ENCODE results near the gene COL8A2.

COL8A2 gene

GRCh38 chr1:36088577-36089392 is 36.2 kb downstream of the COL8A2 start, which contains the start of gene ADPRS:
Gene ADPRS, plus strand, starts transcription at chr1:36088892. Its CDS starts 13 bp downstream, at chr1:36088905.
- peak; percentile 87 for DNase-seq

DNA sequence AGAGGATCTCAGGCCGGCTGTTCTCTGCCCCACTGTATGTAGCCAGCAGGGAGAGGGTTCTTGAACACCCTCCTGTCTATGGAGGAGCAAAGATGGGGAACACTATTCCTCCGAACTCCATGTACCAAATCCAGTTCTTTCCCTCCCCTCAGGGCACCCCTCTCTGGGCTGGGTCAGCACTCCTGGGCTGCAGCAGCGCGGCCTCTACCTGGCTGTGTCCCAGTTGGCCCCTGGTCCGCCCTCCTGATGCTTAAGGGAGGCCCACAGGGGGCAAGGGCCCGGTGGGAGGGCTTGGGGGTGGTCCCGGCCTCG is 36.8 kb downstream of the COL8A2 start:
- DNase-seq: no peak

- DNase-seq: no peak
Measured at GRCh38 chr1:36087233-36088123, 37.5 kb downstream of the COL8A2 start.

DNA sequence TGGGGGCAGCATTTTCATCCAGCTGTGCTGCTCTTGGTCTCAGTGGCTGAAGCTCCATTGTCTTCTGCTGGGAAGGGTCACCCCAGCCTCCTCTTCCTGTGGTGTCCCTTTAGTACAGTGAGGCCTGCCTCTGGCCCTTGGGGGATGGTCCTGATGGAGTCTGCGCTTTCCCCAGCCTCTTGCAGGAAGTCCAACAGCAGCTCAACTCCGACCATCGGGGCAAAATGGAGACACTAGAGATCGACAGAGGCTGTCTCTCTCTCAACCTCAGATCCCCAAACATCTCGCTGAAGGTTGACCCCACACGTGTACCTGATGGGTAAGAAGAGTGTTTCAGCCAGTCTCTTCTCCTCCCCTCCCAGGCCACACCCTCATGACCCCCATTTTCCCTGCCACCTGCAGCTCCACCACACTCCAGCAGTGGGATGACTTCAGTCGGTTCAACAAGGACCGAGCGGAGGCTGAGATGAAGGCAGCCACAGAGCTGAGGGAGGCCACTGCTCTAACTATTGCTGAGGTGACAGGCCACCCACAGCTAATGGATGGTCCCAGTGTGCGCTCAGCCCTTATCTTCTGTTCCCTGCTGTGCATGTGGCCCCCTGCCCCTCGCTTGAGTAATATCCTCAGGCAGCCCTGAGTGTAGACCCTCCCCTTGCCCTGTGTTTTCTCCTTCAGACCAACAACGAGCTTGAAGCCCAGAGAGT is 38.3 kb downstream of the COL8A2 start:
- no peak for DNase-seq

GRCh38 chr1:36085686-36086526 is 39.1 kb downstream of the COL8A2 start:
- DNase-seq: no peak

- no peak for DNase-seq
Measured at GRCh38 chr1:36085126-36085525, 39.9 kb downstream of the COL8A2 start.

GRCh38 chr1:36084497-36085115 is 40.4 kb downstream of the COL8A2 start:
- DNase-seq: no peak

- no peak for DNase-seq
Measured at GRCh38 chr1:36083635-36084496, 41.2 kb downstream of the COL8A2 start, which contains the start of gene TEKT2. Gene TEKT2, plus strand, starts transcription at chr1:36084094. Its CDS starts 828 bp downstream, at chr1:36084922.

- DNase-seq: no peak
Measured at GRCh38 chr1:36083219-36083618, 41.8 kb downstream of the COL8A2 start.

GRCh38 chr1:36081926-36082485 is 43.0 kb downstream of the COL8A2 start:
- DNase-seq: no peak

DNA sequence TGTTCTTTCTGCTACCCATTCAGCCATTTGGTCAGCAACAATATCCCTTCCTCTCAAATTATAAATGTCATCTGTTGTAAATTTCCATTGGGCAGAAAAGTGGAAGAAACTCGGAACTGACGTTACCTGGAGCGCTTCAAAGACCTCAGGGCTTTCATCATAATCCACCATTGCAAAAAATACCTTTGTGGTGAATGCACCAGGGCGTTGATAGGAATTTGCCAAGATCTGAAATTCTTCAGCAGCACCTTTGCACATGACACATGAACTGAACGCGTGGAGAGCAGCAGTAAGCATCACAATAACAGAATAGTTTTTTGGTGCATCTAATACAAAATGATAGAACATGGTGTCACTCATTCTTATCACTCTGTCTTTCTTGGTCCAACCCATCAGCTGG is 44.2 kb downstream of the COL8A2 start:
- no peak for DNase-seq

- DNase-seq: no peak
Measured at GRCh38 chr1:36080236-36080635, 44.8 kb downstream of the COL8A2 start.

GRCh38 chr1:36076979-36077573 is 47.9 kb downstream of the COL8A2 start:
- DNase-seq: no peak

DNA sequence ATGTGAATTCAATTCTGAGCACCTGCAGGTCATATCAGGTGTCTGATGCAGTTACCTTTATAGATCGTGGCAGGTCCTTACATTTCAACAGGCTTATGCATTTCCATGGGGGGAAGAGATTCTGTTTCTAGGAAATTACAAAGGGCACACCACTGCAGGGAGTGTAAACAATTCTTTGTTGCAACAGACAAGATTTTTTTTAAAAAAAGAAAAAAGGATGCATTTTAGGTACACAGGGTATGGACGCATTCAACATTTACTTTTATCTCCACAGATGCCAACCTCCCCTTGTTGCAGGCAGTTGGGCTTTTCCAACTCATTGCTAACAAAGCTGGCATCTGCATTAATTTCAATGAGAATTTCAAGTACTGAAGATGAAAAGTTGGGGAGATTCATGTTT is 54.7 kb downstream of the COL8A2 start:
- no peak for DNase-seq

- no peak for DNase-seq
Measured at GRCh38 chr1:36068866-36069265, 56.2 kb downstream of the COL8A2 start.

DNA sequence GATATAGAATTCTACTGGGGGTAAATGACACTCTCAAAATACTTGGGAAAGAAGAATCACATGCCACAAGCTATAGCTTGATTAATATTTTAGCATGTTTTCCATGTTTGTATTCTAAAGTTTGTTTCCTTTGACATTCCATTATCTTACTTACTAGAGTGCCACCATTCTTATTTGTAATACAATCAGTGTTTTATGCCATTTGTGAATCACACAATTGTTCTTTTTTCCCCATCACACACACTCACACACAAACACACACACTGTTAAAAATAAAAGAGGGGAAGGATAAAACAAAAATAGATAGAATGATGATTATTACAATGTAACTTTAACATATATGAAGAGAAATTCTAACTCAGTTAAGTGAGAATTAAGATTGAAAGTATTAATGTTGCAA is 57.2 kb downstream of the COL8A2 start:
- no peak for DNase-seq

DNA sequence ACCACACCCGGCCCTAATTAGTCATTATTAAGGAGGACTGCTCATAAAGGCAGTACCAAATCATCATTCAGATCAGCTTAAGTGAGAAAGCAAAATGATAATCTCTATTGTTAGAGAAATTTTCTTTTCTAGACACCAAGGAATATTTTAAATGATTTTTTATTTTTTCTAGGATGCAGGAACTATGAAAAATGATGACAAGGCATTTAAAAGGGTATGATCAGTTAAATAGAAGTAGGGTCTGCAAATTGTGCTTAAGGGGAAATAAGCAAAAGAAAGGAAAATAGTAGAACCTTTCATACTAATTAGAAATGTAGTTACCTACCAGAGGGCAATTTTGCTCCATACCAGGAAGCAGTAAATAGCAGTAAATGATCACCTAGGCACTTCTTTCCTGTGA is 62.7 kb downstream of the COL8A2 start:
- no peak for DNase-seq

DNA sequence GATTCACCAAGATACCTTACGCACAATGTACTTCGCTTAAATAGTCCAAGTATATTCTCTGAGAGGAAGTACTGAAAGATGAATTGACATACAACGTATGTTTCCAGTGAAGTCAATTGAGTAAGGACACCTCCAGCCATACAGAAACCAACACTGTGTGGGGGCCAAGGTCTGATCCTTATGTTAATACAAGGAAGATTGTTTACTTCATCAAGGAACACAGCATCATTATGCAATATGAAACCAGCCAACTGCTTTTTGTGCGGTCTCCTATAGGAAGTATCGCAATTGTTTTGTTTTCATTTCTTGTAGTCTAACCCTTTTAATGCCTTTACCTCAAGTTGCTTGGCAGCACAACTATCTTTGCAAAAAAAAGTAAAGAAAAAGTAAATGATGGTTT is 69.3 kb downstream of the COL8A2 start:
- no peak for DNase-seq

- no peak for DNase-seq
Measured at GRCh38 chr1:36053978-36054377, 71.0 kb downstream of the COL8A2 start.

DNA sequence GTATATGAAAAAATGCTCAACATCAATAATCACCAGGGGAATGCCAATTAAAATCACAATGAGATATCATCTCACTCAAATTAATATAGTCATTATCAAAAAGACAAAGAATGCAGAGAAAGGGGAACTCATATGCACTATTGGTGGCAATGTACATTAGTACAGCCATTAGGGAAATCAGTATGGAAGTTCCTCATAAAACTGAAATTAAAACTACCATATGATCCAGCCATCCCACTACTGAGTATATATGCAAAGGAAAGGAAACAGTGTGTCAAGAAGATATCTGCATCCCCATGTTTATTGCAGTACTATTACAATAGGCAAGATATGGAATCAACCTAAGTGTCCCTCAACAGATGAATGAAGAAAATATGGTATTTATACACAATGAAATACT is 73.2 kb downstream of the COL8A2 start:
- no peak for DNase-seq

Measured in central memory CD4-positive, alpha-beta T cell (primary cell).